Gastroesophageal sphincter (tissue), 4 donors: ENCODE measurements around the gene RPP38. TPM values are rescaled to one million over a fixed set of nuclear protein-coding genes. Genes with fewer than 3 reads are reported as not detected.

ENCODE experiments used
- ATAC-seq: fragments of 150-250 bp; one replicate; pipeline ENCODE4 v1.9.1; 2016; ENCODE audit warnings: mild to moderate bottlenecking, moderate library complexity
- H3K27ac ChIP-seq, 4 donors: fragments of 200-600 bp; sonication (generic) in 3 of 4; 1 replicate in 3 of 4; 2 replicates in 1 of 4; pipeline ENCODE4 v1.5.1; 2016 to 2019
- H3K27me3 ChIP-seq: fragments of 200-600 bp; sonication (generic); one replicate; pipeline ENCODE4 v1.5.1; 2019
- H3K36me3 ChIP-seq, 2 donors: fragments of 200-600 bp; sonication (generic); one replicate each; pipeline ENCODE4 v1.5.1; 2019; ENCODE audit warnings: control low read depth in 1 of 2
- H3K4me1 ChIP-seq, 3 donors: fragments of 200-600 bp; sonication (generic); 1 replicate in 2 of 3; 2 replicates in 1 of 3; pipeline ENCODE4 v1.5.1; 2016 to 2019; ENCODE audit warnings: control low read depth in 2 of 3
- H3K4me3 ChIP-seq, 2 donors: fragments of 200-600 bp; sonication (generic); one replicate each; pipeline ENCODE4 v1.5.1; 2019; ENCODE audit warnings: mild to moderate bottlenecking in 1 of 2, moderate library complexity in 1 of 2
- H3K9me3 ChIP-seq, 3 donors: fragments of 200-600 bp; sonication (generic); one replicate each; pipeline ENCODE4 v1.5.1; 2017 to 2019; ENCODE audit warnings: control low read depth in 2 of 3
- CTCF ChIP-seq, 4 experiments: fragments of 200-600 bp in 2 of 4; fragments of 450-650 bp in 2 of 4; sonication (generic) in 1 of 4; IDR thresholded peaks; one replicate each; pipeline ENCODE4 v1.5.1; 2017 to 2019; ENCODE audit warnings: antibody characterized with exemption in 4 of 4, mild to moderate bottlenecking in 2 of 4, moderate library complexity in 2 of 4
- EP300 ChIP-seq: sonication (generic); formaldehyde crosslinking; IDR thresholded peaks from one replicate; pipeline ENCODE4 v1.6.1; 2017; ENCODE audit warnings: antibody characterized with exemption, mild to moderate bottlenecking
- POLR2A ChIP-seq, 2 donors: fragments of 450-650 bp; IDR thresholded peaks; one replicate each; pipeline ENCODE4 v1.6.1; 2017; ENCODE audit warnings: antibody characterized with exemption in 2 of 2, mild to moderate bottlenecking in 2 of 2, moderate library complexity in 1 of 2
- POLR2AphosphoS5 ChIP-seq: sonication (generic); formaldehyde crosslinking; IDR thresholded peaks from one replicate; pipeline ENCODE4 v1.6.1; 2017; ENCODE audit warnings: antibody characterized with exemption
- WGBS, 2 donors: methylation state at CpG; one replicate each; pipeline ENCODE4 v1.1.5; 2018; ENCODE audit warnings: low coverage in 1 of 2; 5-methylcytosine and 5-hydroxymethylcytosine counted together
- total RNA-seq, 4 donors: library from RNA; depleted of rRNA; stranded (reverse); fragments of >200 nt; gene quantifications; one replicate each; pipeline ENCODE4 v1.1.0, GENCODE V29; 2016

Gene RPP38
- total RNA-seq, 4 donors from 2014 or later = 9.9 to 23.2 (median 14.9) TPM

DNA sequence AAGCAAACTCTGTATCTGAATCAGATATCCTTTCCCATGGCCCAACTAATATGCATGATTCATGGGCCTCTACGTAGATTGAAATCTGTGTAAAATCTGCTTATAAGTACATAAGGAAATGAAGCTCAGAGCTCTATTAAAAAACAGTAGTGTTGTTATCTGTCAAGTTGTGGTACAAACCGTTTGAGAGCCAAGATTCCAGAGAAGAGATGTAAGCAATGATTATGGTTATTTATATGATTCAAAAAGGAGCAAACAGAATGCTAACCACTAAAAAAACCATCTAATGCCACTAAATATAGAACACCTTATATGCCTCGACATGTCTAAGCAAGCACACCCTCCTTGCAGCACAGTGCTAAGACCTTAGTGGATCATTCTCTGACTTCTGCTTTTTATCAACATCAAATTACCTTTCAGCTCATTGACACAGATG, 26.6 kb downstream of the RPP38 start:
- Histone ChIP-seq H3K36me3 (peaks cover 0 to 85% of the 10 kb centered on the region in 2 donors), H3K27ac (no peak overlapping the region), H3K9me3 (no peaks in the 10 kb centered on the region), H3K4me1 (no peaks in the 10 kb centered on the region), H3K27me3 (no peaks in the 10 kb centered on the region), H3K4me3 (no peak overlapping the region)
- WGBS, 2 donors = 68 to 84% methylated on average over 3 of the region's 3 CpGs
- ATAC-seq = no peak
- no peak for TF ChIP-seq CTCF (IDR thresholded peaks at IDR 0.05)
- TF ChIP-seq POLR2AphosphoS5 = no peak
- no peak for TF ChIP-seq POLR2A (IDR thresholded peaks at IDR 0.05)

- 93 to 94% methylated on average over 7 to 8 of the region's 9 CpGs for WGBS, 2 donors
- Histone ChIP-seq H3K4me1 (no peaks in the 10 kb centered on the region), H3K27me3 (no peaks in the 10 kb centered on the region), H3K27ac (no peak overlapping the region), H3K36me3 (peaks cover 0 to 85% of the 10 kb centered on the region in 2 donors), H3K4me3 (no peak overlapping the region), H3K9me3 (no peaks in the 10 kb centered on the region)
- ATAC-seq = no peak
- TF ChIP-seq CTCF (IDR thresholded peaks at IDR 0.05) = no peak
- no peak for TF ChIP-seq POLR2AphosphoS5
- no peak for TF ChIP-seq EP300
- TF ChIP-seq POLR2A (IDR thresholded peaks at IDR 0.05) = no peak
Observed at GRCh38 chr10:15124190-15124589, 27.0 kb downstream of the RPP38 start.

DNA sequence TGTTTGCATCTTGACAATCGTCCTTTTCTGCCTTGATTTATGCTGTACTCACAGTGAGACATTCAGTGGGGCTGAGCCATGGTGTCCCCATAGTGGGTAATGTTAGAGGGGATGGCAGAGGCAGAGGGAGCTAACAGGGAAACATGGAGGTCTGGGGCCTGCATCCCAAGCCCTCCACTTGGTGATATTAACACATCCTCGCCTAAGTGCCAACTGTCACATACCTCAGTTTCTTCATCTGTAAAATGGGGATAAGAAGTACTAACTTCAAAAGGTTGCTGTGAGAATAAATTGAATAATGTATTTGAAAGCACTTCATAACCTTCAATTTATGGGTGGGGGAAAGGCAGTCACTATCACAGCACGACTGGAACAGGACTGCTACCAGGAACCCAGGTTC, 27.8 kb downstream of the RPP38 start:
- 68% methylated on average over 3 of the region's 3 CpGs; no CpG with 5 or more reads in 1 of the 2 donors for WGBS, 2 donors
- Histone ChIP-seq H3K4me1 (no peaks in the 10 kb centered on the region), H3K27ac (no peak overlapping the region), H3K36me3 (peaks cover 0 to 85% of the 10 kb centered on the region in 2 donors), H3K4me3 (no peak overlapping the region), H3K27me3 (no peaks in the 10 kb centered on the region), H3K9me3 (no peaks in the 10 kb centered on the region)
- TF ChIP-seq POLR2A (IDR thresholded peaks at IDR 0.05) = no peak
- no peak for TF ChIP-seq EP300
- TF ChIP-seq CTCF (IDR thresholded peaks at IDR 0.05) = no peak
- TF ChIP-seq POLR2AphosphoS5 = no peak
- no peak for ATAC-seq

DNA sequence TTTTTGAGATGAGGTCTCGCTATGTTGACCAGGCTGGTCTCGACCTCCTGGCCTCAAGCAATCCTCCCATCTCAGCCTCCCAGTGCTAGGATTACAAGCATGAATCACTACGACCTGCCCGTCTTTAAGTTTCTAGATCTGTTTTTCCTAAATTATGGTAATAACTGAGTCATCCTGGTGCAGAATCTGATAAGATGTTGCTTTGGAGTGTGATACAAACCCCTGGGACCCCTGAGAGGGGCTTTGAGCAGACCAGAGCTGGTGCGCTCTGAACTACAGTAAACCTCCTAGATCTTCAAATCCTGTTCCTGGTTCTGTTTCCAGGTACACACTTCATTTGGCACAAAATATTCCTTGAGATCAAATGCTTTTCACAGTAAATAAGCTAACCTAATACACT, 34.2 kb downstream of the RPP38 start:
- TF ChIP-seq CTCF (IDR thresholded peaks at IDR 0.05) = no peak
- TF ChIP-seq EP300 = no peak
- TF ChIP-seq POLR2A (IDR thresholded peaks at IDR 0.05) = no peak
- no peak for TF ChIP-seq POLR2AphosphoS5
- H3K4me1 ChIP-seq = no peaks in the 10 kb centered on the region
- H3K36me3 ChIP-seq = peaks cover 0 to 89% of the 10 kb centered on the region in 2 donors
- no peak overlapping the region for H3K27ac ChIP-seq
- no peak for ATAC-seq
- H3K27me3 ChIP-seq = no peaks in the 10 kb centered on the region
- whole genome bisulfite sequencing, 2 donors = 95 to 100% methylated on average over 3 to 5 of the region's 5 CpGs
- H3K9me3 ChIP-seq = no peaks in the 10 kb centered on the region
- no peak overlapping the region for H3K4me3 ChIP-seq

- Histone ChIP-seq H3K36me3 (peaks cover 0 to 69% of the 10 kb centered on the region in 2 donors), H3K4me3 (no peak overlapping the region), H3K27ac (no peak overlapping the region), H3K27me3 (no peaks in the 10 kb centered on the region), H3K9me3 (no peaks in the 10 kb centered on the region), H3K4me1 (no peaks in the 10 kb centered on the region)
- ATAC-seq = no peak
- no peak for TF ChIP-seq EP300
- TF ChIP-seq CTCF (IDR thresholded peaks at IDR 0.05) = no peak
- TF ChIP-seq POLR2A (IDR thresholded peaks at IDR 0.05) = no peak
- TF ChIP-seq POLR2AphosphoS5 = no peak
- WGBS, 2 donors = 78% methylated on average over 7 to 11 of the region's 11 CpGs
Observed at GRCh38 chr10:15136129-15137035, 39.2 kb downstream of the RPP38 start.
